Astrocyte (in vitro differentiated cells and primary cell): ENCODE results near the gene NKD1. TPM values are rescaled to one million over a fixed set of nuclear protein-coding genes. Genes with fewer than 3 reads are reported as not detected.

Experiments
- DNase-seq: peaks from one replicate; pipeline ENCODE4 v3.0.0-alpha.2; 2010; ENCODE audit warnings: low read depth
- FAIRE-seq: peaks from 2 replicates; lab custom pipeline; 2011; peaks lifted over from hg19 to GRCh38; lab: Jason Lieb, UNC
- H2AFZ ChIP-seq: 2 replicates; pipeline ENCODE4 v1.6.0; 2012; ENCODE audit warnings: low read depth, low read length, inconsistent platforms
- H3K27ac ChIP-seq: 2 replicates; pipeline ENCODE4 v1.5.1; 2011; ENCODE audit warnings: low read depth, low read length, inconsistent platforms
- H3K27me3 ChIP-seq: 2 replicates; pipeline ENCODE4 v1.6.0; 2011; ENCODE audit warnings: low read length, inconsistent platforms; ENCODE audit not compliant: insufficient read depth
- H3K36me3 ChIP-seq: 2 replicates; pipeline ENCODE4 v1.5.1; 2011; ENCODE audit warnings: low read length, inconsistent platforms; ENCODE audit not compliant: insufficient read depth
- H3K4me1 ChIP-seq: 2 replicates; pipeline ENCODE4 v1.5.1; 2011; ENCODE audit warnings: low read length, inconsistent platforms; ENCODE audit not compliant: insufficient read depth
- H3K4me2 ChIP-seq: 2 replicates; pipeline ENCODE4 v1.6.0; 2012; ENCODE audit warnings: low read length, inconsistent platforms
- H3K4me3 ChIP-seq: 2 replicates; pipeline ENCODE4 v1.5.1; 2011; ENCODE audit warnings: low read depth, mild to moderate bottlenecking, low read length, inconsistent platforms; ENCODE audit not compliant: insufficient read depth
- H3K79me2 ChIP-seq: 2 replicates; pipeline ENCODE4 v1.6.0; 2012; ENCODE audit warnings: mild to moderate bottlenecking, low read length, inconsistent platforms; ENCODE audit not compliant: insufficient read depth
- H3K9ac ChIP-seq: 2 replicates; pipeline ENCODE4 v1.6.0; 2012; ENCODE audit warnings: mild to moderate bottlenecking, low read length, inconsistent platforms
- H3K9me3 ChIP-seq: 2 replicates; pipeline ENCODE4 v1.5.1; 2012; ENCODE audit warnings: low read depth, mild to moderate bottlenecking, low read length, inconsistent platforms; ENCODE audit not compliant: insufficient read depth
- H4K20me1 ChIP-seq: 2 replicates; pipeline ENCODE4 v1.6.0; 2012; ENCODE audit warnings: low read length, inconsistent platforms; ENCODE audit not compliant: insufficient read depth
- H3K27ac Mint-ChIP-seq: one replicate; pipeline ENCODE4 v1.8.0; 2021; ENCODE audit warnings: mild to moderate bottlenecking, mixed read lengths; ENCODE audit not compliant: unreplicated experiment
- H3K27me3 Mint-ChIP-seq: one replicate; pipeline ENCODE4 v1.8.0; 2021; ENCODE audit warnings: low read depth, mixed read lengths; ENCODE audit not compliant: unreplicated experiment
- H3K36me3 Mint-ChIP-seq: one replicate; pipeline ENCODE4 v1.8.0; 2021; ENCODE audit warnings: low read depth, mixed read lengths; ENCODE audit not compliant: unreplicated experiment
- H3K4me1 Mint-ChIP-seq: one replicate; pipeline ENCODE4 v1.8.0; 2021; ENCODE audit warnings: low read depth, mixed read lengths; ENCODE audit not compliant: unreplicated experiment
- H3K4me3 Mint-ChIP-seq: one replicate; pipeline ENCODE4 v1.8.0; 2021; ENCODE audit warnings: mild to moderate bottlenecking, moderate library complexity, mixed read lengths; ENCODE audit not compliant: unreplicated experiment
- H3K9me3 Mint-ChIP-seq: one replicate; pipeline ENCODE4 v1.8.0; 2021; ENCODE audit warnings: mild to moderate bottlenecking, mixed read lengths; ENCODE audit not compliant: unreplicated experiment
- EZH2 ChIP-seq: IDR thresholded peaks from 2 replicates; pipeline ENCODE4 v1.6.1; 2012; ENCODE audit warnings: mild to moderate bottlenecking, low read length, inconsistent platforms; ENCODE audit not compliant: insufficient read depth
- total RNA-seq: library from RNA; stranded (reverse); gene quantifications from 2 replicates; pipeline ENCODE4 v1.2.1, GENCODE V29; 2021
- TF ChIP-seq, protein P1 (sequence below): IDR thresholded peaks from 2 replicates; pipeline ENCODE4 v1.5.1; 2011; ENCODE audit warnings: low read depth, mild to moderate bottlenecking, inconsistent platforms, low read length, moderate library complexity; ENCODE audit not compliant: insufficient read depth

The NKD1 gene
- total RNA-seq, 1 donor from 2014 or later, result 9.1 TPM

DNA sequence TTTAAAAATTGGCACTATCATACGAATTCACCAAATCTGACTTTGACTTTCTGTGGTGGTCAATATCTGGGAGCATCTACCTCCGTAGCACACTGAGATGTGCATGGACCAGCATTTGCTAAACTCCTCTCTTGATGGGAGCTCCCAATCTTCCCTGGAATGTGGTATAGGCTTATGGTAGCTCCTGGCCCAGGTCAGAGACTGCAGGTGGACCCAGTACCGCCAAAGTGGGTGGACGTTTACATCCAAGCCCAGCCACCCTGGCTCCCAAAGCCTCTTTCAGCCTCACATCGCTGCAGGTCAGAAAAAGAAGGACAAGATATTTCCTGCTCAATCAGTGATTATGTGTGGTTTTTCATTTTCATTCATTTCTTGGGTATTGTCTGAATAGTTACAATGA lies 43.1 kb upstream of the NKD1 start:
- Mint-ChIP-seq H3K36me3 (no peaks in the 10 kb centered on the region), H3K27ac (no peak overlapping the region), H3K27me3 (no peaks in the 10 kb centered on the region), H3K9me3 (no peaks in the 10 kb centered on the region), H3K4me3 (no peak overlapping the region), H3K4me1 (peaks cover 8% of the 10 kb centered on the region)
- H3K4me3 ChIP-seq, result no peak overlapping the region
- TF ChIP-seq EZH2, result no peak
- TF ChIP-seq, protein P1, sequence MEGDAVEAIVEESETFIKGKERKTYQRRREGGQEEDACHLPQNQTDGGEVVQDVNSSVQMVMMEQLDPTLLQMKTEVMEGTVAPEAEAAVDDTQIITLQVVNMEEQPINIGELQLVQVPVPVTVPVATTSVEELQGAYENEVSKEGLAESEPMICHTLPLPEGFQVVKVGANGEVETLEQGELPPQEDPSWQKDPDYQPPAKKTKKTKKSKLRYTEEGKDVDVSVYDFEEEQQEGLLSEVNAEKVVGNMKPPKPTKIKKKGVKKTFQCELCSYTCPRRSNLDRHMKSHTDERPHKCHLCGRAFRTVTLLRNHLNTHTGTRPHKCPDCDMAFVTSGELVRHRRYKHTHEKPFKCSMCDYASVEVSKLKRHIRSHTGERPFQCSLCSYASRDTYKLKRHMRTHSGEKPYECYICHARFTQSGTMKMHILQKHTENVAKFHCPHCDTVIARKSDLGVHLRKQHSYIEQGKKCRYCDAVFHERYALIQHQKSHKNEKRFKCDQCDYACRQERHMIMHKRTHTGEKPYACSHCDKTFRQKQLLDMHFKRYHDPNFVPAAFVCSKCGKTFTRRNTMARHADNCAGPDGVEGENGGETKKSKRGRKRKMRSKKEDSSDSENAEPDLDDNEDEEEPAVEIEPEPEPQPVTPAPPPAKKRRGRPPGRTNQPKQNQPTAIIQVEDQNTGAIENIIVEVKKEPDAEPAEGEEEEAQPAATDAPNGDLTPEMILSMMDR, result no peak
- no peak overlapping the region for H3K9ac ChIP-seq
- no peak overlapping the region for H3K4me2 ChIP-seq
- H3K4me1 ChIP-seq, result no peaks in the 10 kb centered on the region
- no peaks in the 10 kb centered on the region for H3K9me3 ChIP-seq
- H4K20me1 ChIP-seq, result no peaks in the 10 kb centered on the region
- no peak overlapping the region for H3K27ac ChIP-seq
- H3K36me3 ChIP-seq, result no peaks in the 10 kb centered on the region
- no peak for DNase-seq
- no peak overlapping the region for H2AFZ ChIP-seq
- no peaks in the 10 kb centered on the region for H3K79me2 ChIP-seq
- FAIRE-seq, result no peak
- H3K27me3 ChIP-seq, result no peaks in the 10 kb centered on the region

DNA sequence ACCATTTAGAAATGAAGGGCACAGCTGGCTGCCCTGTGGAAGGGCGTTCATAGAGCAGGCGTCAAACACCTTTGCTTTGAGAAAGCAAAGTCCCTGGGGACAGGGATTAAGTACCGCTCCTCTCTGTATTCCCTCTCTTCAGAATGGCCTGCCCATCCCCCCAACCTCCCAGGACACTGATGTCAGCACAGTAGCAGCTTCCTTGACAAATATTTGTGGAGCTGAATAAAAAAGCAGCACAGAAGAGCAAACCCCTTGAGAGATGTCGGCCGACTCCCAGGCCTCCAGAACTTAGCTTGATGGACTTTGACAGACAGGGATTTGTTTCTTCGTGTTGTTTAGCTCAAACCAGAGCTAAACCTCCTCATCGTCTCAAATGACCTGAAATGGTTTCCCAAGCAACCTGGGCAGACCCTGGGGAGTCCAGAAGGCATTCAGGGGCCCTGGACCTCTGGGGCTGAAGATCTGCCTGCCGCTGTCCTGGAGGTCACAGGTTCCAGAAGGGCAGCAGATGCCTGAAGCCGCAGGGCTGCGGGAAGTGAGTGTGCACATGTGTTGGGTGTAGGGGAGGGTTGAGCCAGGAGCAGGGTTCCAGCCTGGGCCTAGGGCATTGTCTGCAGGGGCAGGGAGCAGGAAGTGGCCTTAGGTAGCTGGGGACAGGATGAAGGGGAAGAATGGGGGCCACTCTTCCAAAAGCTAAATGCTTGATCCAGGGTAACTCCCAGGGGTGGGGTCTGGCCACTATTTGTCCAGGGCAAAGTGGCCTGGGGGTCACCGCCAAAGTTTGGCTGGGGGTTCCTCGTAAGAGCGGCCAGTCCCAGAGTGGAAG lies 42.3 kb upstream of the NKD1 start:
- Histone ChIP-seq H4K20me1 (no peaks in the 10 kb centered on the region), H3K36me3 (no peaks in the 10 kb centered on the region), H3K9ac (no peak overlapping the region), H3K9me3 (no peaks in the 10 kb centered on the region), H3K27me3 (no peaks in the 10 kb centered on the region), H3K4me2 (no peak overlapping the region), H3K79me2 (no peaks in the 10 kb centered on the region), H3K27ac (no peak overlapping the region), H2AFZ (no peak overlapping the region), H3K4me3 (no peak overlapping the region), H3K4me1 (no peaks in the 10 kb centered on the region)
- FAIRE-seq (no peak), DNase-seq (no peak)
- TF ChIP-seq EZH2, result no peak
- TF ChIP-seq, protein P1, result no peak
- H3K27me3 Mint-ChIP-seq, result no peaks in the 10 kb centered on the region
- no peaks in the 10 kb centered on the region for H3K36me3 Mint-ChIP-seq
- no peak overlapping the region for H3K27ac Mint-ChIP-seq
- H3K4me1 Mint-ChIP-seq, result peaks cover 8% of the 10 kb centered on the region
- no peak overlapping the region for H3K4me3 Mint-ChIP-seq
- H3K9me3 Mint-ChIP-seq, result no peaks in the 10 kb centered on the region

DNA sequence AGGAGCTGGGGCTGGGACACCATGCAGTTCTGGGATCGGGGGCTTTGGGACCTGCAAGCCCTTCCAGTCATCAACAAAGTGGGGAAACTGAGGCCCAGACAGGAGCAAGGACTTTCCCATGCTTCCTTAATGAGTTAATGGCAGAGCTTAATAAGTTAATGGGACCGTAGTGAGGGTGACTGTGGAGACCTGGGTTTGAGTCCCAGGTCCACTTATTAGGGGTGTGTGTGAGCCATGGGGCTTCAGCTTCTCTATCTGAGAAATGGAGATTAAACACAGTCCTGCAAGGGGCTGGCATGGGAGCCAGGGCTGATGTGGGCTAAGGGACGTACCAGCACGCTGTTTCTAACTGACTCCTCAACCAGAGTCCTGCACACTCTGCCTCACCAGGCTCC lies 41.7 kb upstream of the NKD1 start:
- no peak for FAIRE-seq
- H3K9ac ChIP-seq, result no peak overlapping the region
- DNase-seq, result no peak
- no peaks in the 10 kb centered on the region for H3K9me3 ChIP-seq
- H4K20me1 ChIP-seq, result no peaks in the 10 kb centered on the region
- H3K79me2 ChIP-seq, result no peaks in the 10 kb centered on the region
- Mint-ChIP-seq H3K9me3 (no peaks in the 10 kb centered on the region), H3K36me3 (no peaks in the 10 kb centered on the region), H3K27me3 (peaks cover 2% of the 10 kb centered on the region), H3K4me1 (peaks cover 8% of the 10 kb centered on the region), H3K27ac (no peak overlapping the region), H3K4me3 (no peak overlapping the region)
- H3K27ac ChIP-seq, result no peak overlapping the region
- H3K4me3 ChIP-seq, result no peak overlapping the region
- no peak overlapping the region for H3K4me2 ChIP-seq
- no peak overlapping the region for H2AFZ ChIP-seq
- no peaks in the 10 kb centered on the region for H3K4me1 ChIP-seq
- TF ChIP-seq EZH2, result no peak
- TF ChIP-seq, protein P1, result no peak
- H3K27me3 ChIP-seq, result no peaks in the 10 kb centered on the region
- H3K36me3 ChIP-seq, result no peaks in the 10 kb centered on the region
